GM23338 (cell line): Measurements from ENCODE around the gene PHLPP2. TPM values are rescaled to one million over a fixed set of nuclear protein-coding genes. Genes with fewer than 3 reads are reported as not detected.

Experiments used
- ATAC-seq: fragments of 200-7000 bp; cut with Tn5 transposase; 3 replicates; pipeline ENCODE4 v1.9.1; 2020
- DNase-seq: peaks from one replicate; pipeline ENCODE4 v3.0.0-alpha.2; 2015; ENCODE audit warnings: low spot score
- H2AFZ ChIP-seq: fragments of 200-600 bp; sonication (generic); 2 replicates; pipeline ENCODE4 v1.8.0; 2016; ENCODE audit warnings: antibody characterized with exemption, mild to moderate bottlenecking, moderate library complexity
- H3F3A ChIP-seq: fragments of 200-600 bp; sonication (generic); replicated peaks from 2 replicates; pipeline ENCODE4 v1.8.0; 2017; ENCODE audit warnings: antibody characterized with exemption, mixed run types, low read depth
- H3K27ac ChIP-seq: fragments of 200-600 bp; sonication (generic); 2 replicates; pipeline ENCODE4 v1.6.1; 2016; ENCODE audit warnings: low read depth
- H3K27me3 ChIP-seq: fragments of 200-600 bp; sonication (generic); 2 replicates; pipeline ENCODE4 v1.8.0; 2016; ENCODE audit warnings: mild to moderate bottlenecking, mixed run types, moderate library complexity; ENCODE audit not compliant: insufficient read depth
- H3K36me3 ChIP-seq: fragments of 200-600 bp; sonication (generic); 2 replicates; pipeline ENCODE4 v1.8.0; 2016; ENCODE audit warnings: mild to moderate bottlenecking; ENCODE audit not compliant: insufficient read depth
- H3K4me1 ChIP-seq: fragments of 200-600 bp; sonication (generic); 2 replicates; pipeline ENCODE4 v1.8.0; 2016; ENCODE audit warnings: mild to moderate bottlenecking, moderate library complexity; ENCODE audit not compliant: insufficient read depth
- H3K4me2 ChIP-seq: fragments of 200-600 bp; sonication (generic); 2 replicates; pipeline ENCODE4 v1.7.1; 2017; ENCODE audit warnings: mixed run types
- H3K4me3 ChIP-seq: fragments of 200-600 bp; sonication (generic); 2 replicates; pipeline ENCODE4 v1.6.1; 2016; ENCODE audit warnings: mixed run types
- H3K79me2 ChIP-seq: fragments of 200-600 bp; sonication (generic); replicated peaks from 2 replicates; pipeline ENCODE4 v1.8.0; 2017; ENCODE audit warnings: mild to moderate bottlenecking; ENCODE audit not compliant: insufficient read depth
- H3K9me2 ChIP-seq: fragments of 200-600 bp; sonication (generic); 2 replicates; pipeline ENCODE4 v1.8.0; 2017; ENCODE audit not compliant: insufficient read depth
- H4K20me1 ChIP-seq: fragments of 200-600 bp; sonication (generic); replicated peaks from 2 replicates; pipeline ENCODE4 v1.8.0; 2017; ENCODE audit warnings: mild to moderate bottlenecking; ENCODE audit not compliant: insufficient read depth
- H3K27ac Mint-ChIP-seq: 2 replicates; pipeline ENCODE4 v1.8.0; 2020; ENCODE audit warnings: inconsistent platforms, mild to moderate bottlenecking, moderate library complexity, mixed read lengths
- H3K27me3 Mint-ChIP-seq: 3 replicates; pipeline ENCODE4 v1.8.0; 2022; ENCODE audit warnings: low read depth, mild to moderate bottlenecking, moderate library complexity, mixed read lengths, inconsistent platforms; ENCODE audit not compliant: insufficient read depth, poor library complexity
- H3K36me3 Mint-ChIP-seq: 3 replicates; pipeline ENCODE4 v1.8.0; 2021; ENCODE audit warnings: low read depth, mild to moderate bottlenecking, inconsistent platforms, moderate library complexity, mixed read lengths
- H3K4me1 Mint-ChIP-seq: 3 replicates; pipeline ENCODE4 v1.8.0; 2020; ENCODE audit warnings: mild to moderate bottlenecking, inconsistent platforms, mixed read lengths
- H3K4me3 Mint-ChIP-seq: 3 replicates; pipeline ENCODE4 v1.8.0; 2021; ENCODE audit warnings: moderate library complexity, mild to moderate bottlenecking, inconsistent platforms, mixed read lengths
- H3K9me3 Mint-ChIP-seq: 3 replicates; pipeline ENCODE4 v1.8.0; 2020; ENCODE audit warnings: moderate library complexity, mild to moderate bottlenecking, inconsistent platforms, mixed read lengths
- CREB1 ChIP-seq: fragments of 250-450 bp; sonication (Bioruptor Pico); IDR thresholded peaks from 2 replicates; pipeline ENCODE4 v1.5.0; 2020; ENCODE audit warnings: low read depth, mild to moderate bottlenecking, moderate library complexity
- CTCF ChIP-seq, 2 experiments: fragments of 200-600 bp in 1 of 2; sonication (generic) in 1 of 2; conservative IDR thresholded peaks; 2 replicates each; pipeline versions ENCODE4 v1.5.1 to v1.6.1; 2016 to 2017; ENCODE audit warnings: antibody characterized with exemption in 2 of 2, low read depth in 2 of 2, mild to moderate bottlenecking in 2 of 2, moderate library complexity in 1 of 2
- EZH2phosphoT487 ChIP-seq: fragments of 200-600 bp; sonication (generic); IDR thresholded peaks from one replicate; pipeline ENCODE4 v1.8.1; 2018; ENCODE audit warnings: antibody characterized with exemption; ENCODE audit not compliant: unreplicated experiment
- NANOG ChIP-seq: IDR thresholded peaks from 2 replicates; pipeline ENCODE4 v1.6.1; 2016; ENCODE audit warnings: antibody characterized with exemption, borderline replicate concordance
- POLR2AphosphoS5 ChIP-seq: IDR thresholded peaks from 2 replicates; pipeline ENCODE4 v1.6.1; 2016; ENCODE audit warnings: antibody characterized with exemption, low read depth
- REST ChIP-seq: IDR thresholded peaks from one replicate; pipeline ENCODE4 v1.6.1; 2018; ENCODE audit warnings: antibody characterized with exemption; ENCODE audit not compliant: unreplicated experiment
- STAT1 ChIP-seq: IDR thresholded peaks from one replicate; pipeline ENCODE4 v1.6.1; 2016; ENCODE audit warnings: antibody characterized with exemption; ENCODE audit not compliant: unreplicated experiment
- ZNF331 ChIP-seq: fragments of 250-450 bp; sonication (Bioruptor Pico); IDR thresholded peaks from 2 replicates; pipeline ENCODE4 v1.5.0; 2020; ENCODE audit warnings: low read depth, mild to moderate bottlenecking, moderate library complexity
- polyA plus RNA-seq: library from polyadenylated mRNA; unstranded; fragments of >200 nt; fragmentation: Nextera tagmentation; extraction: Ambion mirVana; gene quantifications from 2 replicates; pipeline ENCODE4 v1.2.1, GENCODE V29; 2016
- total RNA-seq: library from RNA; depleted of rRNA; stranded (reverse); fragments of >200 nt; shearing (Covaris generic); gene quantifications from 2 replicates; pipeline ENCODE4 v1.2.3, GENCODE V29; 2014

Gene PHLPP2
- total and polyA plus RNA-seq, 2 experiments from 2014 or later: 4.2 to 20.5 TPM

GRCh38 chr16:71631776-71632175 is 92.7 kb downstream of the PHLPP2 start (continued):
- no peak for TF ChIP-seq REST

GRCh38 chr16:71630808-71631207 is 93.7 kb downstream of the PHLPP2 start:
- Histone ChIP-seq H3K36me3 (peaks cover 36% of the 10 kb centered on the region; the same call in 1 of the 2 replicates), H3K79me2 (peaks cover 28% of the 10 kb centered on the region), H3K4me3 (no peak overlapping the region), H2AFZ (no peak overlapping the region), H3K9me2 (no peaks in the 10 kb centered on the region), H3K4me1 (peaks cover 11% of the 10 kb centered on the region), H3K4me2 (no peak overlapping the region), H3K27ac (no peak overlapping the region), H3K27me3 (no peaks in the 10 kb centered on the region), H4K20me1 (peaks cover 5% of the 10 kb centered on the region; the same call in 1 of the 2 replicates), H3F3A (no peaks in the 10 kb centered on the region; the same call in 1 of the 2 replicates)
- Mint-ChIP-seq H3K27me3 (peaks cover 17% of the 10 kb centered on the region), H3K9me3 (no peaks in the 10 kb centered on the region), H3K4me1 (peaks cover 26% of the 10 kb centered on the region), H3K4me3 (no peak overlapping the region), H3K27ac (no peak overlapping the region), H3K36me3 (peaks cover 60% of the 10 kb centered on the region)
- DNase-seq (no peak), ATAC-seq (no peak)
- TF ChIP-seq ZNF331 (CRISPR knock-in tag) (no peak), CTCF (conservative IDR thresholded peaks at IDR 0.05; ENCODE audit: low read depth in 2 of 2) (no peak), POLR2AphosphoS5 (no peak), STAT1 (no peak), REST (no peak), EZH2phosphoT487 (no peak), NANOG (no peak), CREB1 (CRISPR knock-in tag) (no peak)
